Measurements from ENCODE around the gene CLMP.

The CLMP gene

GRCh38 chr11:123051634-123052033 is 143.4 kb downstream of the CLMP start:
- TF ChIP-seq USF1 (IDR thresholded peaks at IDR 0.05), result no peak
- TF ChIP-seq TAF1 (IDR thresholded peaks at IDR 0.05; ENCODE audit: low read depth), result no peak
- TF ChIP-seq EP300 (IDR thresholded peaks at IDR 0.05; ENCODE audit: borderline replicate concordance), result no peak
- no peak for TF ChIP-seq TCF12 (IDR thresholded peaks at IDR 0.05; ENCODE audit: low read depth)
- TF ChIP-seq NFIC (IDR thresholded peaks at IDR 0.05), result no peak
- no peak for TF ChIP-seq MAX (IDR thresholded peaks at IDR 0.05)
- TF ChIP-seq YY1 (IDR thresholded peaks at IDR 0.05; ENCODE audit: low read depth), result no peak
- TF ChIP-seq ZBTB7A (IDR thresholded peaks at IDR 0.05; ENCODE audit: low read depth), result no peak
- no peak for TF ChIP-seq CEBPB (IDR thresholded peaks at IDR 0.05)
- no peak for TF ChIP-seq FOXM1 (IDR thresholded peaks at IDR 0.05; ENCODE audit: borderline replicate concordance, low read depth)
- no peak for TF ChIP-seq REST (IDR thresholded peaks at IDR 0.05; ENCODE audit: low read depth)

GRCh38 chr11:123051146-123051545 is 143.9 kb downstream of the CLMP start:
- TF ChIP-seq TAF1 (IDR thresholded peaks at IDR 0.05; ENCODE audit: low read depth) (no peak), YY1 (IDR thresholded peaks at IDR 0.05; ENCODE audit: low read depth) (no peak), RAD21 (IDR thresholded peaks at IDR 0.05; ENCODE audit: low read depth) (no peak), TCF12 (IDR thresholded peaks at IDR 0.05; ENCODE audit: low read depth) (no peak), EGR1 (IDR thresholded peaks at IDR 0.05) (no peak)

- no peak for TF ChIP-seq USF1 (IDR thresholded peaks at IDR 0.05)
- TF ChIP-seq EP300 (IDR thresholded peaks at IDR 0.05; ENCODE audit: borderline replicate concordance), result no peak
- TF ChIP-seq MAX (IDR thresholded peaks at IDR 0.05), result no peak
- no peak for TF ChIP-seq NFIC (IDR thresholded peaks at IDR 0.05)
- no peak for TF ChIP-seq YY1 (IDR thresholded peaks at IDR 0.05; ENCODE audit: low read depth)
- no peak for TF ChIP-seq ZBTB7A (IDR thresholded peaks at IDR 0.05; ENCODE audit: low read depth)
- no peak for TF ChIP-seq TCF12 (IDR thresholded peaks at IDR 0.05; ENCODE audit: low read depth)
- TF ChIP-seq TAF1 (IDR thresholded peaks at IDR 0.05; ENCODE audit: low read depth), result no peak
- TF ChIP-seq EGR1 (IDR thresholded peaks at IDR 0.05), result no peak
- TF ChIP-seq REST (IDR thresholded peaks at IDR 0.05; ENCODE audit: low read depth), result no peak
- TF ChIP-seq CEBPB (IDR thresholded peaks at IDR 0.05), result no peak
- no peak for TF ChIP-seq RAD21 (IDR thresholded peaks at IDR 0.05; ENCODE audit: low read depth)
- no peak for TF ChIP-seq CREB1 (IDR thresholded peaks at IDR 0.05; ENCODE audit: low read depth)
- TF ChIP-seq FOXM1 (IDR thresholded peaks at IDR 0.05; ENCODE audit: borderline replicate concordance, low read depth), result no peak
- TF ChIP-seq TEAD4 (IDR thresholded peaks at IDR 0.05), result no peak
These were observed 147.1 kb downstream of the CLMP start for GRCh38 chr11:123047947-123048293.

GRCh38 chr11:123047266-123047946 is 147.6 kb downstream of the CLMP start:
- TF ChIP-seq TEAD4 (IDR thresholded peaks at IDR 0.05) (no peak), USF1 (IDR thresholded peaks at IDR 0.05) (no peak), FOXM1 (IDR thresholded peaks at IDR 0.05; ENCODE audit: borderline replicate concordance, low read depth) (no peak), NFIC (IDR thresholded peaks at IDR 0.05) (no peak), YY1 (IDR thresholded peaks at IDR 0.05; ENCODE audit: low read depth) (no peak), TAF1 (IDR thresholded peaks at IDR 0.05; ENCODE audit: low read depth) (no peak), RAD21 (IDR thresholded peaks at IDR 0.05; ENCODE audit: low read depth) (no peak), EGR1 (IDR thresholded peaks at IDR 0.05) (no peak), MAX (IDR thresholded peaks at IDR 0.05) (no peak), TCF12 (IDR thresholded peaks at IDR 0.05; ENCODE audit: low read depth) (no peak), CEBPB (IDR thresholded peaks at IDR 0.05) (no peak), CREB1 (IDR thresholded peaks at IDR 0.05; ENCODE audit: low read depth) (no peak), EP300 (IDR thresholded peaks at IDR 0.05; ENCODE audit: borderline replicate concordance) (no peak), REST (IDR thresholded peaks at IDR 0.05; ENCODE audit: low read depth) (no peak), ZBTB7A (IDR thresholded peaks at IDR 0.05; ENCODE audit: low read depth) (no peak)
